Cardiac muscle cell (in vitro differentiated cells and primary cell): ENCODE measurements around the gene MTF1. TPM values are rescaled to one million over a fixed set of nuclear protein-coding genes. Genes with fewer than 3 reads are reported as not detected.

Experiments used
- DNase-seq, 2 donors: peaks; one replicate each; pipeline versions ENCODE4 v3.0.0 to v3.0.0-alpha.2; 2010 to 2017; ENCODE audit warnings: low read depth in 1 of 2, low spot score in 1 of 2
- H3K27ac ChIP-seq: fragments of 200-600 bp; sonication (generic); 2 replicates; pipeline ENCODE4 v1.5.1; 2016
- H3K27me3 ChIP-seq: fragments of 200-600 bp; sonication (generic); 2 replicates; pipeline ENCODE4 v1.6.0; 2016; ENCODE audit warnings: control low read depth
- H3K36me3 ChIP-seq: fragments of 200-600 bp; sonication (generic); 2 replicates; pipeline ENCODE4 v1.5.1; 2016; ENCODE audit warnings: control low read depth
- H3K4me1 ChIP-seq: fragments of 200-600 bp; sonication (generic); 2 replicates; pipeline ENCODE4 v1.8.1; 2017; ENCODE audit warnings: low read depth, mild to moderate bottlenecking, mixed run types
- H3K4me3 ChIP-seq: fragments of 200-600 bp; sonication (generic); 2 replicates; pipeline ENCODE4 v1.5.1; 2016; ENCODE audit warnings: mild to moderate bottlenecking
- H3K9me3 ChIP-seq: fragments of 200-600 bp; sonication (generic); 2 replicates; pipeline ENCODE4 v1.5.1; 2017; ENCODE audit warnings: low read depth, mild to moderate bottlenecking, control low read depth
- polyA plus RNA-seq: library from polyadenylated mRNA; unstranded; fragments of >200 nt; fragmentation: Nextera tagmentation; extraction: Ambion mirVana; gene quantifications from 2 replicates; pipeline ENCODE4 v1.2.1, GENCODE V29; 2016
- total RNA-seq: library from RNA; depleted of rRNA; stranded (reverse); fragments of >200 nt; gene quantifications from 2 replicates; pipeline ENCODE4 v1.2.3, GENCODE V29; 2016
- TF ChIP-seq, protein P1 (sequence below): IDR thresholded peaks from 2 replicates; pipeline ENCODE4 v1.5.1; 2012; ENCODE audit warnings: low read depth, mild to moderate bottlenecking, low read length

Gene MTF1
- total and polyA plus RNA-seq, 2 experiments from 2014 or later, result 1.6 to 5.7 TPM

GRCh38 chr1:37878071-37878470 is 18.7 kb upstream of the MTF1 start:
- no peaks in the 10 kb centered on the region for H3K4me1 ChIP-seq
- H3K9me3 ChIP-seq, result no peaks in the 10 kb centered on the region
- TF ChIP-seq, protein P1, sequence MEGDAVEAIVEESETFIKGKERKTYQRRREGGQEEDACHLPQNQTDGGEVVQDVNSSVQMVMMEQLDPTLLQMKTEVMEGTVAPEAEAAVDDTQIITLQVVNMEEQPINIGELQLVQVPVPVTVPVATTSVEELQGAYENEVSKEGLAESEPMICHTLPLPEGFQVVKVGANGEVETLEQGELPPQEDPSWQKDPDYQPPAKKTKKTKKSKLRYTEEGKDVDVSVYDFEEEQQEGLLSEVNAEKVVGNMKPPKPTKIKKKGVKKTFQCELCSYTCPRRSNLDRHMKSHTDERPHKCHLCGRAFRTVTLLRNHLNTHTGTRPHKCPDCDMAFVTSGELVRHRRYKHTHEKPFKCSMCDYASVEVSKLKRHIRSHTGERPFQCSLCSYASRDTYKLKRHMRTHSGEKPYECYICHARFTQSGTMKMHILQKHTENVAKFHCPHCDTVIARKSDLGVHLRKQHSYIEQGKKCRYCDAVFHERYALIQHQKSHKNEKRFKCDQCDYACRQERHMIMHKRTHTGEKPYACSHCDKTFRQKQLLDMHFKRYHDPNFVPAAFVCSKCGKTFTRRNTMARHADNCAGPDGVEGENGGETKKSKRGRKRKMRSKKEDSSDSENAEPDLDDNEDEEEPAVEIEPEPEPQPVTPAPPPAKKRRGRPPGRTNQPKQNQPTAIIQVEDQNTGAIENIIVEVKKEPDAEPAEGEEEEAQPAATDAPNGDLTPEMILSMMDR, result no peak
- no peak overlapping the region for H3K27ac ChIP-seq
- H3K27me3 ChIP-seq, result no peaks in the 10 kb centered on the region
- no peak overlapping the region for H3K4me3 ChIP-seq
- H3K36me3 ChIP-seq, result peaks cover 53% of the 10 kb centered on the region
- no peak for DNase-seq

- Histone ChIP-seq H3K36me3 (peaks cover 51% of the 10 kb centered on the region), H3K27ac (no peak overlapping the region), H3K4me3 (no peak overlapping the region), H3K9me3 (no peaks in the 10 kb centered on the region), H3K27me3 (no peaks in the 10 kb centered on the region), H3K4me1 (no peaks in the 10 kb centered on the region)
- peak in 1 of 2 donors; percentile 16 for DNase-seq
- TF ChIP-seq, protein P1, result peak; percentile 22
These were observed 16.4 kb upstream of the MTF1 start for GRCh38 chr1:37875833-37876232.

GRCh38 chr1:37872692-37873091 is 13.3 kb upstream of the MTF1 start:
- Histone ChIP-seq H3K4me3 (no peak overlapping the region), H3K9me3 (no peaks in the 10 kb centered on the region), H3K4me1 (no peaks in the 10 kb centered on the region), H3K27me3 (no peaks in the 10 kb centered on the region), H3K27ac (no peak overlapping the region), H3K36me3 (peaks cover 32% of the 10 kb centered on the region)
- no peak for DNase-seq
- TF ChIP-seq, protein P1, result no peak

DNA sequence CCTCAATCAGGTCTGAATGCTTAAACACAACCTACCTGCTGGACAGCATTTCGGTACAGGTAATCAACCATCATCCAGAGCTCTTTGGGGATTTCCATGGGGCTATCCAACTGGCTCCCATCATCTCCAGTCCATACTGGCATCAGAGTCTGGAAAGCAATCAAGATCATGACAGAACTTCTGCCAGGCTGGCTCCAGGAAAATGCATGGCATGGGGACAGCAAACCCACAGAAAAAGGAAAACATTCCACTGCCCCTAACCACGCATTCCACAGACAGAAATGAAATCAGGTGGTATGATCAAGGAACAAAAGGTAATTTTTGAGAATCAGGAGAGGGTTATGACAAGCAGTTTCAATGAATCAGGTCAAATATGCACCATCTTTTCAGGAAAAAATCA is 9.1 kb upstream of the MTF1 start:
- Histone ChIP-seq H3K9me3 (no peaks in the 10 kb centered on the region), H3K27ac (no peak overlapping the region), H3K4me1 (no peaks in the 10 kb centered on the region), H3K36me3 (peaks cover 20% of the 10 kb centered on the region), H3K27me3 (no peaks in the 10 kb centered on the region), H3K4me3 (no peak overlapping the region)
- TF ChIP-seq, protein P1, result no peak
- DNase-seq, result no peak

DNA sequence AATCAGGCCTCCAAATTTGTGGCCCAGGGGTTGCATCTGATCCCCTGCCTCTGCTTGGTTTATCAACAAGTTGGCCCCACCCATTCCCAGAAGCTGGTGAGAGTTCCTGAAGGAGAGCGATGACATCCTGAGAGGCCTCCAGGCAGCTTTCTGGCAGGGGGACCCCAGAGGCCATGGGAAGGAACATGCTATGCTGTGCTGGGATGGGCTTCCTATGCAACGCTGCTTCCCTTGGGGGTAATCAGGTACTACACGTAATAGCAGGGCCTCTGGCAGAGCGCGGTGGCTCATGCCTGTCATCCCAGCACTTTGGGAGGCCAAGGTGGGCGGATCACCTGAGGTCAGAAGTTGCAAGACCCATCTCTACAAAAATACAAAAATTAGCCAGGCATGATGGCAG is 8.4 kb upstream of the MTF1 start:
- TF ChIP-seq, protein P1, result no peak
- Histone ChIP-seq H3K27me3 (no peaks in the 10 kb centered on the region), H3K27ac (no peak overlapping the region), H3K4me1 (no peaks in the 10 kb centered on the region), H3K9me3 (no peaks in the 10 kb centered on the region), H3K36me3 (peaks cover 19% of the 10 kb centered on the region), H3K4me3 (no peak overlapping the region)
- DNase-seq, result no peak

DNA sequence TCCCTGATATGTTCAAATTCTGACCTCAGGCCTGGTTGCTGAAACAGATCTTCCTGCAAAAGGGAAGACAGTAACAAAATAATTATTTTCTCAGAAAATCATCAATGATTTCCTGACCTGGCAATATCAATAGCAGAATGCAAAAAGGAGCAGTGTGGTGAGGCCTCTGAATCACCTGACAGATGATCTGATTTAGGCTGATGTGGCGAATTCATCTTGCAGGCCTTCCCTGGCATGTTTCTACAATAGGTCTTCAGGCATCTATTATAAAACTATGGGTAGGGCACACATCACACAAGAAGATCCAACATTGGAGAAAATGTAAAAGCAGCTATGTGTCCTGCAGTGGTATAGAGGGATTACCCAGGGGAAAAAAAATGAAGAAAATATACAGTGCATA is 7.1 kb upstream of the MTF1 start:
- Histone ChIP-seq H3K27me3 (no peaks in the 10 kb centered on the region), H3K9me3 (no peaks in the 10 kb centered on the region), H3K27ac (no peak overlapping the region), H3K36me3 (peaks cover 20% of the 10 kb centered on the region), H3K4me3 (no peak overlapping the region), H3K4me1 (no peaks in the 10 kb centered on the region)
- DNase-seq, result no peak
- TF ChIP-seq, protein P1, result no peak
